ENCODE data around the gene TIMP2.

GRCh38 chr17:78836420-78837021 is 88.7 kb downstream of the TIMP2 start:
- no peak for TF ChIP-seq CTCF (CRISPR knock-in tag; IDR thresholded peaks at IDR 0.05)
- TF ChIP-seq POGK (CRISPR knock-in tag; conservative IDR thresholded peaks at IDR 0.05) = no peak
- TF ChIP-seq TAF1 (CRISPR knock-in tag; IDR thresholded peaks at IDR 0.05) = no peak
- no peak for TF ChIP-seq POLR2AphosphoS2 (IDR thresholded peaks at IDR 0.05; ENCODE audit: low read depth, low read length)
- no peak for TF ChIP-seq SMARCC2 (IDR thresholded peaks at IDR 0.05)
- TF ChIP-seq RNF2 (conservative IDR thresholded peaks at IDR 0.05; ENCODE audit: low read depth) = no peak
